Aorta (tissue), 5 donors: Measurements from ENCODE around the gene APBA3. TPM values are rescaled to one million over a fixed set of nuclear protein-coding genes. Genes with fewer than 3 reads are reported as not detected.
A peak's percentile ranks its signal among the peaks of the same experiment; 100 is the strongest.

Experiments
- ATAC-seq: fragments of 200-7000 bp; cut with Tn5 transposase; one replicate; pipeline ENCODE4 v1.9.1; 2022; ENCODE audit warnings: moderate library complexity; ENCODE audit not compliant: low FRiP score
- DNase-seq, 2 donors: peaks; one replicate each; pipeline ENCODE4 v3.0.0-alpha.2; 2020
- H3K27ac ChIP-seq, 2 donors: one replicate each; pipeline ENCODE4 v1.5.1; 2013; ENCODE audit warnings: low read length in 2 of 2, mild to moderate bottlenecking in 2 of 2, moderate library complexity in 2 of 2, control low read depth in 1 of 2, inconsistent platforms in 1 of 2, low read depth in 1 of 2
- H3K27me3 ChIP-seq, 2 donors: one replicate each; pipeline ENCODE4 v1.6.1; 2013; ENCODE audit warnings: control low read depth in 1 of 2, low read length in 1 of 2, mild to moderate bottlenecking in 1 of 2, moderate library complexity in 1 of 2; ENCODE audit not compliant: insufficient read depth in 2 of 2, control insufficient read depth in 1 of 2
- H3K36me3 ChIP-seq, 2 donors: one replicate each; pipeline ENCODE4 v1.6.1; 2013; ENCODE audit warnings: control low read depth in 1 of 2, low read length in 1 of 2, mild to moderate bottlenecking in 1 of 2; ENCODE audit not compliant: insufficient read depth in 2 of 2, control insufficient read depth in 1 of 2
- H3K4me1 ChIP-seq, 2 donors: one replicate each; pipeline ENCODE4 v1.6.1; 2013; ENCODE audit warnings: low read length in 2 of 2, control low read depth in 1 of 2, mild to moderate bottlenecking in 1 of 2, moderate library complexity in 1 of 2; ENCODE audit not compliant: insufficient read depth in 2 of 2, control insufficient read depth in 1 of 2
- H3K4me3 ChIP-seq, 2 donors: one replicate each; pipeline ENCODE4 v1.5.1; 2013; ENCODE audit warnings: low read length in 2 of 2, control low read depth in 1 of 2, mild to moderate bottlenecking in 1 of 2
- H3K9me3 ChIP-seq: one replicate; pipeline ENCODE4 v1.6.1; 2013; ENCODE audit warnings: mild to moderate bottlenecking, low read length; ENCODE audit not compliant: control insufficient read depth
- WGBS, 2 donors: extraction: QIAGEN DNeasy Blood & Tissue Kit; methylation state at CpG; one replicate each; pipeline ENCODE4 v1.1.7; 2013; 5-methylcytosine and 5-hydroxymethylcytosine counted together
- intact Hi-C, 2 donors: fragments of 100-400 bp; cut with DNase I; formaldehyde crosslinking; loops; one replicate each; pipeline versions ENCODE4 v1.14.2 to v1.15.0; 2022
- polyA plus RNA-seq, 2 donors: library from polyadenylated mRNA; stranded (reverse); fragments of 200-250 nt; gene quantifications; one replicate each; pipeline ENCODE4 v1.2.3, GENCODE V29; 2013
- total RNA-seq, 2 donors: library from RNA; stranded (reverse); fragmentation: NEBNext Ultra II Directional; extraction: Animal tissue kit (Norgen Biotek cat#: 25700); gene quantifications; one replicate each; pipeline ENCODE4 v1.2.1, GENCODE V29; 2021
- donor health status: healthy with polysubstance abuse.
- donor health status: Bipolar disorder and iron deficiency.
- donor health status: DM: no; HTN: no; CAD: no.
- donor health status: DM: no; HTN: no; CAD: no.
- donor health status: DM: yes; HTN: yes; CAD: no.

Gene APBA3
- total and polyA plus RNA-seq, 4 donors, result 7.1 to 25.6 (median 20.0) TPM

- H3K27me3 ChIP-seq, result no peaks in the 10 kb centered on the region
- H3K36me3 ChIP-seq, result no peaks in the 10 kb centered on the region
- H3K9me3 ChIP-seq, result no peaks in the 10 kb centered on the region
- intact Hi-C loops, result loop anchor here in 1 of 2 donors (10.0 kb wide), 1 partner anchor 417 kb away; no protein-coding TSS in a partner anchor
- H3K4me1 ChIP-seq, result no peaks in the 10 kb centered on the region
- H3K4me3 ChIP-seq, result no peak overlapping the region
- H3K27ac ChIP-seq, result no peak overlapping the region
- DNase-seq (no peak), ATAC-seq (peak; percentile 36)
- WGBS, 2 donors, result 2% methylated on average over 26 of the region's 26 CpGs
Measured at GRCh38 chr19:3721887-3722442, 39.5 kb downstream of the APBA3 start.

GRCh38 chr19:3721131-3721886 lies 40.2 kb downstream of the APBA3 start:
- H3K36me3 ChIP-seq, result no peaks in the 10 kb centered on the region
- ATAC-seq (peak; percentile 88), DNase-seq (peak; percentile 85 to 92)
- intact Hi-C loops, result loop anchor here in 1 of 2 donors (10.0 kb wide), 1 partner anchor 417 kb away; no protein-coding TSS in a partner anchor
- H3K27ac ChIP-seq, result no peak overlapping the region
- 19 to 21% methylated on average over 45 to 46 of the region's 46 CpGs for WGBS, 2 donors
- H3K9me3 ChIP-seq, result no peaks in the 10 kb centered on the region
- H3K4me1 ChIP-seq, result no peaks in the 10 kb centered on the region
- H3K4me3 ChIP-seq, result no peak overlapping the region
- H3K27me3 ChIP-seq, result no peaks in the 10 kb centered on the region

GRCh38 chr19:3720349-3720917 lies 41.1 kb downstream of the APBA3 start:
- no peak for ATAC-seq
- intact Hi-C loops, result loop anchor here in 1 of 2 donors (10.0 kb wide), 1 partner anchor 416 kb away; no protein-coding TSS in a partner anchor
- no peaks in the 10 kb centered on the region for H3K27me3 ChIP-seq
- no peak overlapping the region for H3K27ac ChIP-seq
- H3K36me3 ChIP-seq, result no peaks in the 10 kb centered on the region
- no peak overlapping the region for H3K4me3 ChIP-seq
- no peaks in the 10 kb centered on the region for H3K9me3 ChIP-seq
- no peak for DNase-seq
- H3K4me1 ChIP-seq, result no peaks in the 10 kb centered on the region
- 24 to 30% methylated on average over 9 of the region's 9 CpGs for WGBS, 2 donors

- Histone ChIP-seq H3K27me3 (no peaks in the 10 kb centered on the region), H3K4me1 (no peaks in the 10 kb centered on the region), H3K27ac (no peak overlapping the region), H3K9me3 (no peaks in the 10 kb centered on the region), H3K36me3 (no peaks in the 10 kb centered on the region), H3K4me3 (no peak overlapping the region)
- no peak for DNase-seq
- ATAC-seq, result no peak
- WGBS, 2 donors, result 85 to 94% methylated on average over 4 of the region's 4 CpGs
- intact Hi-C loops, result loop anchor here in 1 of 2 donors (10.0 kb wide), 1 partner anchor 415 kb away; no protein-coding TSS in a partner anchor
Measured at GRCh38 chr19:3719868-3720267, 41.6 kb downstream of the APBA3 start.

GRCh38 chr19:3716147-3716668 lies 45.3 kb downstream of the APBA3 start:
- Histone ChIP-seq H3K4me3 (no peak overlapping the region), H3K27ac (no peak overlapping the region), H3K9me3 (no peaks in the 10 kb centered on the region), H3K27me3 (no peaks in the 10 kb centered on the region), H3K36me3 (no peaks in the 10 kb centered on the region), H3K4me1 (no peaks in the 10 kb centered on the region)
- no peak for ATAC-seq
- intact Hi-C loops, result no loop called here
- WGBS, 2 donors, result 83 to 88% methylated on average over 16 of the region's 16 CpGs
- DNase-seq, result no peak

- DNase-seq, result no peak
- 49 to 50% methylated on average over 23 of the region's 23 CpGs for WGBS, 2 donors
- H3K4me3 ChIP-seq, result no peak overlapping the region
- no peaks in the 10 kb centered on the region for H3K36me3 ChIP-seq
- H3K27me3 ChIP-seq, result no peaks in the 10 kb centered on the region
- intact Hi-C loops, result no loop called here
- ATAC-seq, result peak; percentile 30
- no peaks in the 10 kb centered on the region for H3K9me3 ChIP-seq
- no peak overlapping the region for H3K27ac ChIP-seq
- no peaks in the 10 kb centered on the region for H3K4me1 ChIP-seq
Measured at GRCh38 chr19:3712663-3713611, 48.6 kb downstream of the APBA3 start.

GRCh38 chr19:3710265-3710812 lies 51.2 kb downstream of the APBA3 start:
- Histone ChIP-seq H3K9me3 (no peaks in the 10 kb centered on the region), H3K27ac (no peak overlapping the region), H3K4me1 (no peaks in the 10 kb centered on the region), H3K27me3 (no peaks in the 10 kb centered on the region), H3K36me3 (no peaks in the 10 kb centered on the region), H3K4me3 (no peak overlapping the region)
- DNase-seq (peak; percentile 84 to 92), ATAC-seq (peak; percentile 39)
- intact Hi-C loops, result no loop called here
- WGBS, 2 donors, result 44 to 49% methylated on average over 20 of the region's 20 CpGs
